Osteoblast (primary cell): Measurements from ENCODE around the gene ATRAID. TPM values are rescaled to one million over a fixed set of nuclear protein-coding genes. Genes with fewer than 3 reads are reported as not detected.
A peak's percentile ranks its signal among the peaks of the same experiment; 100 is the strongest.
"Not testable (repeated sequence)": the region's sequence is repeated elsewhere in the genome, so short reads cannot be mapped to it uniquely, and the experiment has no call there.

Experiments used
- DNase-seq: peaks from one replicate; pipeline ENCODE4 v3.0.0; 2011; ENCODE audit warnings: low spot score, mixed read lengths; ENCODE audit not compliant: insufficient read length; ENCODE audit errors: missing footprints
- H2AFZ ChIP-seq: 2 replicates; pipeline ENCODE4 v1.6.0; 2011; ENCODE audit warnings: mild to moderate bottlenecking, low read length
- H3K27ac ChIP-seq: 2 replicates; pipeline ENCODE4 v1.5.1; 2011; ENCODE audit warnings: mild to moderate bottlenecking, low read depth, low read length, moderate library complexity
- H3K27me3 ChIP-seq: 2 replicates; pipeline ENCODE4 v1.6.0; 2012; ENCODE audit warnings: mild to moderate bottlenecking, control low read depth, inconsistent platforms, low read length, moderate library complexity; ENCODE audit not compliant: insufficient read depth
- H3K36me3 ChIP-seq: 2 replicates; pipeline ENCODE4 v1.5.1; 2011; ENCODE audit warnings: mild to moderate bottlenecking, low read length, control low read depth, moderate library complexity; ENCODE audit not compliant: insufficient read depth
- H3K4me1 ChIP-seq: 2 replicates; pipeline ENCODE4 v1.5.1; 2011; ENCODE audit warnings: mild to moderate bottlenecking, low read length, control low read depth, moderate library complexity; ENCODE audit not compliant: insufficient read depth
- H3K4me2 ChIP-seq: 2 replicates; pipeline ENCODE4 v1.6.0; 2011; ENCODE audit warnings: mild to moderate bottlenecking, low read length; ENCODE audit not compliant: insufficient read depth
- H3K4me3 ChIP-seq: fragments of 200-600 bp; sonication (generic); 3 replicates; pipeline ENCODE4 v1.5.1; 2012; ENCODE audit warnings: mild to moderate bottlenecking, low read length, inconsistent platforms; ENCODE audit not compliant: insufficient read depth
- H3K79me2 ChIP-seq: 2 replicates; pipeline ENCODE4 v1.6.0; 2012; ENCODE audit warnings: mild to moderate bottlenecking, low read length, control low read depth, inconsistent platforms; ENCODE audit not compliant: insufficient read depth
- H3K9me3 ChIP-seq: 2 replicates; pipeline ENCODE4 v1.5.1; 2011; ENCODE audit warnings: low read depth, low read length, control low read depth
- H4K20me1 ChIP-seq: 2 replicates; pipeline ENCODE4 v1.6.0; 2012; ENCODE audit warnings: mild to moderate bottlenecking, low read length, control low read depth; ENCODE audit not compliant: insufficient read depth
- CTCF ChIP-seq: IDR thresholded peaks from 2 replicates; pipeline ENCODE4 v1.5.1; 2011; ENCODE audit warnings: mild to moderate bottlenecking, low read depth, low read length, moderate library complexity; ENCODE audit errors: extremely low read depth
- total RNA-seq: library from RNA; depleted of rRNA; stranded (reverse); fragments of >200 nt; gene quantifications from 2 replicates; pipeline ENCODE4 v1.2.3, GENCODE V29; 2012

The ATRAID gene
- total RNA-seq, 1 donor, result 198 TPM

- Histone ChIP-seq H3K27me3 (no peaks in the 10 kb centered on the region), H4K20me1 (no peaks in the 10 kb centered on the region), H3K4me3 (no peak overlapping the region), H3K4me2 (no peak overlapping the region), H3K4me1 (peaks cover 21% of the 10 kb centered on the region), H3K36me3 (no peaks in the 10 kb centered on the region), H2AFZ (no peak overlapping the region), H3K9me3 (no peaks in the 10 kb centered on the region), H3K27ac (no peak overlapping the region), H3K79me2 (no peaks in the 10 kb centered on the region)
- TF ChIP-seq CTCF, result peak; percentile 86
- peak; percentile 78 for DNase-seq
Measured at GRCh38 chr2:27191070-27191829, 20.6 kb upstream of the ATRAID start.

- Histone ChIP-seq H2AFZ (no peak overlapping the region), H3K79me2 (no peaks in the 10 kb centered on the region), H3K27ac (no peak overlapping the region), H4K20me1 (no peaks in the 10 kb centered on the region), H3K4me3 (no peak overlapping the region), H3K27me3 (no peaks in the 10 kb centered on the region), H3K4me2 (peak overlapping the region; percentile 3), H3K36me3 (no peaks in the 10 kb centered on the region), H3K9me3 (no peaks in the 10 kb centered on the region), H3K4me1 (peaks cover 3% of the 10 kb centered on the region)
- DNase-seq, result peak; percentile 48
- TF ChIP-seq CTCF, result no peak
Measured at GRCh38 chr2:27194538-27195354, 17.1 kb upstream of the ATRAID start.

- H3K4me3 ChIP-seq, H3K9me3 ChIP-seq, H3K36me3 ChIP-seq, H3K27me3 ChIP-seq, H4K20me1 ChIP-seq, DNase-seq, H3K4me2 ChIP-seq, H3K27ac ChIP-seq, H3K79me2 ChIP-seq, H2AFZ ChIP-seq, H3K4me1 ChIP-seq: not testable (repeated sequence)
Measured at GRCh38 chr2:27195799-27196198, 16.0 kb upstream of the ATRAID start.

- H3K27me3 ChIP-seq, H3K4me3 ChIP-seq, H4K20me1 ChIP-seq, DNase-seq, H3K9me3 ChIP-seq, H3K4me2 ChIP-seq, H3K79me2 ChIP-seq, H3K27ac ChIP-seq, H3K4me1 ChIP-seq, H2AFZ ChIP-seq: not testable (repeated sequence)
- H3K36me3 ChIP-seq, result peaks cover 10% of the 10 kb centered on the region
Measured at GRCh38 chr2:27198068-27198467, 13.8 kb upstream of the ATRAID start.
